ENCODE measurements around the gene RABL2A. TPM values are rescaled to one million over a fixed set of nuclear protein-coding genes. Genes with fewer than 3 reads are reported as not detected.
"Not testable (repeated sequence)": the region's sequence is repeated elsewhere in the genome, so short reads cannot be mapped to it uniquely, and the experiment has no call there.

RABL2A gene
- total RNA-seq, 1 experiment from 2014 or later: 4.8 TPM

GRCh38 chr2:113602040-113602769, 24.9 kb upstream of the RABL2A start:
- not testable (repeated sequence) for H3K4me3 ChIP-seq (ENCODE audit: insufficient read depth, low read depth, low read length)
- DNase-seq: peak; percentile 39

GRCh38 chr2:113602869-113603466, 24.1 kb upstream of the RABL2A start:
- no peaks in the 10 kb centered on the region for H3K27me3 ChIP-seq (ENCODE audit: control insufficient read depth, insufficient read depth, low read length)
- DNase-seq: peak; percentile 4
- H3K36me3 ChIP-seq (replicated peaks; ENCODE audit: control insufficient read depth, insufficient read depth, low read length): no peaks in the 10 kb centered on the region
- H3K4me3 ChIP-seq (ENCODE audit: insufficient read depth, low read depth, low read length): peak overlapping the region; percentile 34

More at GRCh38 chr2:113602040-113602769, 24.9 kb upstream of the RABL2A start:
- not testable (repeated sequence) for H3K36me3 ChIP-seq (replicated peaks; ENCODE audit: control insufficient read depth, insufficient read depth, low read length); H3K27me3 ChIP-seq (ENCODE audit: control insufficient read depth, insufficient read depth, low read length)

- peak; percentile 90 for DNase-seq
- not testable (repeated sequence) for H3K36me3 ChIP-seq (replicated peaks; ENCODE audit: control insufficient read depth, insufficient read depth, low read length); H3K27me3 ChIP-seq (ENCODE audit: control insufficient read depth, insufficient read depth, low read length)
- peak overlapping the region; percentile 34 for H3K4me3 ChIP-seq (ENCODE audit: insufficient read depth, low read depth, low read length)
These were observed 23.5 kb upstream of the RABL2A start for GRCh38 chr2:113603467-113604084.

- not testable (repeated sequence) for H3K36me3 ChIP-seq (replicated peaks; ENCODE audit: control insufficient read depth, insufficient read depth, low read length); H3K27me3 ChIP-seq (ENCODE audit: control insufficient read depth, insufficient read depth, low read length)
- H3K4me3 ChIP-seq (ENCODE audit: insufficient read depth, low read depth, low read length): peak overlapping the region; percentile 30
- DNase-seq: peak; percentile 75
These were observed 23.0 kb upstream of the RABL2A start for GRCh38 chr2:113604085-113604477.

- H3K4me3 ChIP-seq (ENCODE audit: insufficient read depth, low read depth, low read length); H3K27me3 ChIP-seq (ENCODE audit: control insufficient read depth, insufficient read depth, low read length); DNase-seq; H3K36me3 ChIP-seq (replicated peaks; ENCODE audit: control insufficient read depth, insufficient read depth, low read length): not testable (repeated sequence)
These were observed 22.4 kb upstream of the RABL2A start for GRCh38 chr2:113604661-113605060.

- DNase-seq; H3K4me3 ChIP-seq (ENCODE audit: insufficient read depth, low read depth, low read length); H3K36me3 ChIP-seq (replicated peaks; ENCODE audit: control insufficient read depth, insufficient read depth, low read length); H3K27me3 ChIP-seq (ENCODE audit: control insufficient read depth, insufficient read depth, low read length): not testable (repeated sequence)
These were observed 21.0 kb upstream of the RABL2A start for GRCh38 chr2:113606036-113606435.

GRCh38 chr2:113609822-113610221, 17.2 kb upstream of the RABL2A start:
- not testable (repeated sequence) for H3K27me3 ChIP-seq (ENCODE audit: control insufficient read depth, insufficient read depth, low read length); H3K4me3 ChIP-seq (ENCODE audit: insufficient read depth, low read depth, low read length); DNase-seq; H3K36me3 ChIP-seq (replicated peaks; ENCODE audit: control insufficient read depth, insufficient read depth, low read length)

GRCh38 chr2:113621002-113621401, 6.1 kb upstream of the RABL2A start:
- not testable (repeated sequence) for H3K36me3 ChIP-seq (replicated peaks; ENCODE audit: control insufficient read depth, insufficient read depth, low read length); H3K4me3 ChIP-seq (ENCODE audit: insufficient read depth, low read depth, low read length); H3K27me3 ChIP-seq (ENCODE audit: control insufficient read depth, insufficient read depth, low read length); DNase-seq

GRCh38 chr2:113625906-113626305, 1.2 kb upstream of the RABL2A start:
- H3K36me3 ChIP-seq (replicated peaks; ENCODE audit: control insufficient read depth, insufficient read depth, low read length); DNase-seq; H3K27me3 ChIP-seq (ENCODE audit: control insufficient read depth, insufficient read depth, low read length); H3K4me3 ChIP-seq (ENCODE audit: insufficient read depth, low read depth, low read length): not testable (repeated sequence)

GRCh38 chr2:113632849-113633345, 5.8 kb downstream of the RABL2A start:
- H3K4me3 ChIP-seq (ENCODE audit: insufficient read depth, low read depth, low read length); DNase-seq; H3K36me3 ChIP-seq (replicated peaks; ENCODE audit: control insufficient read depth, insufficient read depth, low read length); H3K27me3 ChIP-seq (ENCODE audit: control insufficient read depth, insufficient read depth, low read length): not testable (repeated sequence)

- not testable (repeated sequence) for H3K27me3 ChIP-seq (ENCODE audit: control insufficient read depth, insufficient read depth, low read length); H3K4me3 ChIP-seq (ENCODE audit: insufficient read depth, low read depth, low read length); DNase-seq; H3K36me3 ChIP-seq (replicated peaks; ENCODE audit: control insufficient read depth, insufficient read depth, low read length)
These were observed 8.3 kb downstream of the RABL2A start for GRCh38 chr2:113635358-113635757.

- not testable (repeated sequence) for DNase-seq; H3K36me3 ChIP-seq (replicated peaks; ENCODE audit: control insufficient read depth, insufficient read depth, low read length); H3K4me3 ChIP-seq (ENCODE audit: insufficient read depth, low read depth, low read length); H3K27me3 ChIP-seq (ENCODE audit: control insufficient read depth, insufficient read depth, low read length)
These were observed 9.2 kb downstream of the RABL2A start for GRCh38 chr2:113636226-113636625.

GRCh38 chr2:113638084-113638483, 11.0 kb downstream of the RABL2A start:
- H3K4me3 ChIP-seq (ENCODE audit: insufficient read depth, low read depth, low read length); DNase-seq; H3K27me3 ChIP-seq (ENCODE audit: control insufficient read depth, insufficient read depth, low read length); H3K36me3 ChIP-seq (replicated peaks; ENCODE audit: control insufficient read depth, insufficient read depth, low read length): not testable (repeated sequence)

- H3K36me3 ChIP-seq (replicated peaks; ENCODE audit: control insufficient read depth, insufficient read depth, low read length); H3K27me3 ChIP-seq (ENCODE audit: control insufficient read depth, insufficient read depth, low read length); DNase-seq; H3K4me3 ChIP-seq (ENCODE audit: insufficient read depth, low read depth, low read length): not testable (repeated sequence)
These were observed 19.2 kb downstream of the RABL2A start for GRCh38 chr2:113646217-113646616.

All from H7 (cell line).